ENCODE results near the gene DENND5A. TPM values are rescaled to one million over a fixed set of nuclear protein-coding genes. Genes with fewer than 3 reads are reported as not detected.

The DENND5A gene
- total RNA-seq, 2 donors from 2014 or later = 22.1 to 31.3 TPM

DNA sequence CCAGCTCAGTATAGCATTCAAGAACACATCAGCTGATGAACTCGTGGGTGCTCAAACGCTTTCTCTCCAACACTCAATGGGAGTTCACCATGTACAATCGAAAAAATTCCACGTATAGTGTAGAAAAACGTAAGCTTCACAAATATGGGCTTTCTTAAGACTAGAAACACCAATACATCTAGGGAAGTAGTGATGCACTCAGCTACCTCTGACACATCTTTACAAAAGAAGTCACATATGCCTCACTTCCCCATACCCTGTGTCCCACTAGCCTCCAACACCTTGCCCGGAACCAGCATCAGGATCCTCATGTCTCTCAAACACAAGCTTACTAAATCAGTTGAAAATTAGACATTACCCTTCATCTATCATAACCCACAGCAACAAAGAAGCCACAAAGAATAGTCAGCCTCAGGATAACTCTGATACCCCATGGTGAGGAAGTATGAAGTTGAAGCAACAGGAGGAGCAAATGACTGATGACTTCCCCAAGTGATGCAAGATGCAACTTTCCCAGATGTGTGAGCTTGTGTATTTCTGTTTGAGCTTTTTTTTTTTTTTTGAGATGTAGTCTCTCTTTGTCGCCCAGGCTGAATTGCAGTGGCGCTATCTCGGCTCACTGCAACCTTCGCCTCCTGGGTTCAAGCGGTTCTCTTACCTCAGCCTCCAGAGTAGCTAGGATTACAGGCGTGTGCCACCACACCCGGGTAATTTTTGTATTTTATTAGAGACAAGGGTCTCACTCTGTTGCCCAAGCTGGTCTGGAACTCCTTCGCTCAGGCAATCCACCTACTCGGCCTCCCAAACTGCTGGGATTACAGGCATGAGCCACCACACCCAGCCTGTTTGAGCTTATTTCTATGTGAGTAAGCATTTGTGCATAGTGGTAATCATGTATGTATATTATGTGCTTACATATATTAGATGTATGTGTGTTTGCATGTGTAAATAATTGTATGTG, 8.5 kb upstream of the DENND5A start:
- H3K36me3 ChIP-seq (replicated peaks in 1 of 2; ENCODE audit: insufficient read depth in 1 of 2, low read depth in 2 of 2) = no peaks in the 10 kb centered on the region
- no peaks in the 10 kb centered on the region for H3K9me3 ChIP-seq
- ATAC-seq = no peak
- intact Hi-C loops (cut with DNase I) = no loop called here
- H3K4me1 ChIP-seq = no peaks in the 10 kb centered on the region
- DNase-seq = peak in 1 of 4 donors; percentile 20
- 89 to 94% methylated on average over 15 of the region's 15 CpGs for WGBS, 2 donors
- H3K27me3 ChIP-seq = no peaks in the 10 kb centered on the region
- TF ChIP-seq, protein P1, sequence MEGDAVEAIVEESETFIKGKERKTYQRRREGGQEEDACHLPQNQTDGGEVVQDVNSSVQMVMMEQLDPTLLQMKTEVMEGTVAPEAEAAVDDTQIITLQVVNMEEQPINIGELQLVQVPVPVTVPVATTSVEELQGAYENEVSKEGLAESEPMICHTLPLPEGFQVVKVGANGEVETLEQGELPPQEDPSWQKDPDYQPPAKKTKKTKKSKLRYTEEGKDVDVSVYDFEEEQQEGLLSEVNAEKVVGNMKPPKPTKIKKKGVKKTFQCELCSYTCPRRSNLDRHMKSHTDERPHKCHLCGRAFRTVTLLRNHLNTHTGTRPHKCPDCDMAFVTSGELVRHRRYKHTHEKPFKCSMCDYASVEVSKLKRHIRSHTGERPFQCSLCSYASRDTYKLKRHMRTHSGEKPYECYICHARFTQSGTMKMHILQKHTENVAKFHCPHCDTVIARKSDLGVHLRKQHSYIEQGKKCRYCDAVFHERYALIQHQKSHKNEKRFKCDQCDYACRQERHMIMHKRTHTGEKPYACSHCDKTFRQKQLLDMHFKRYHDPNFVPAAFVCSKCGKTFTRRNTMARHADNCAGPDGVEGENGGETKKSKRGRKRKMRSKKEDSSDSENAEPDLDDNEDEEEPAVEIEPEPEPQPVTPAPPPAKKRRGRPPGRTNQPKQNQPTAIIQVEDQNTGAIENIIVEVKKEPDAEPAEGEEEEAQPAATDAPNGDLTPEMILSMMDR (IDR thresholded peaks at IDR 0.05) = no peak
- no peak for TF ChIP-seq POLR2A (IDR thresholded peaks at IDR 0.05)
- H3K27ac ChIP-seq = no peak overlapping the region
- no peak overlapping the region for H3K4me3 ChIP-seq

DNA sequence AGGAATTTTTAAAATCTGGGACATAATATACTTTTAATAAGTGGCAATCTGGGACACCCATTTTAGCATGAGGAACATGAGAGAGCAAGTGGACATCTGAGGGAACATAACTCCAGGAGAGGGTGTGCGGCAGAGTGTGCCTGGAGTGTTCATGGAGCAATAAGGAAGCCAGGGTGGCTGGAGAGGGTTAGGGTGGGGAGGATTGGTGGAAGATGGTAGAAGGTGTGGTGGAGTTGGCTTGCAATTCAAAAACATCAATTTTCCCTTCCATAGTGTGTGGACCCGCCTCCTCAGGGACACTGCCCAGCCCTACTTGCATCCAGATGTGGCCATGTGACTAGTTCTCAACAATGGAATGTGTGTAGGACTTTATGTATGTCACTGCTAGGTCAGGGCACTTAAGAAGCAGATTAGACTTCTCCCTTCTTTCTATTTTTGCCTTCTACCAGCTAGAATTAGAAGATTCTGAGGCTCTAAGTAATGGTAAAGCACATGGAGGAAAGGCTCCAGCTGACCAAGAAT, 4.4 kb upstream of the DENND5A start:
- peaks cover 14% of the 10 kb centered on the region for H3K4me1 ChIP-seq
- ATAC-seq = no peak
- intact Hi-C loops (cut with DNase I) = no loop called here

DNA sequence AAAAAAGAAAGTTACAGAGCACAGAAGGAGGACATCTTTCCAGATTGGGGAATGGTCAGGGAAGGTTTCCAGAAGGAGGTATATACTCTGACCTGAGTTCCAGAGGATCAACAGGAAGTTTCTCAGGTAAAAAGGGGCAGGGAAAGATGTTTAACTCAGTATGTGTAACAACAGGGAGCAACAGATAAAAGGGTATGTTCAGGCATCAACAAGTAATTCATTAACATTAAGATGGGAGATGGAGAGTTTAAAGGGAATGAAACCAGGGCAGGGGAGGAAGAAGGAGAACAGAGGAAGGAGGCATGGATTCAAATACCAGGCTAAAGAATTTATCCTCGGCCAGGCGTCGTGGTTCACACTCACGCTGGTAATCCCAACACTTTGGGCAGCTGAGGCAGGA, 2.5 kb upstream of the DENND5A start:
- ATAC-seq (no peak), DNase-seq (no peak)
- Histone ChIP-seq H3K36me3 (replicated peaks in 1 of 2; ENCODE audit: insufficient read depth in 1 of 2, low read depth in 2 of 2) (no peaks in the 10 kb centered on the region), H3K27me3 (no peaks in the 10 kb centered on the region), H3K4me1 (peaks cover 19% of the 10 kb centered on the region), H3K9me3 (no peaks in the 10 kb centered on the region), H3K27ac (no peak overlapping the region), H3K4me3 (no peak overlapping the region)
- TF ChIP-seq, protein P1 (IDR thresholded peaks at IDR 0.05) = no peak
- TF ChIP-seq POLR2A (IDR thresholded peaks at IDR 0.05) = no peak
- intact Hi-C loops (cut with DNase I) = no loop called here
- 86 to 92% methylated on average over 4 of the region's 4 CpGs for WGBS, 2 donors

More for the DNA sequence above, 4.4 kb upstream of the DENND5A start:
- TF ChIP-seq, protein P1 (IDR thresholded peaks at IDR 0.05) = no peak
- no peak for TF ChIP-seq POLR2A (IDR thresholded peaks at IDR 0.05)
- H3K4me3 ChIP-seq = no peak overlapping the region
- H3K27me3 ChIP-seq = no peaks in the 10 kb centered on the region
- no peak overlapping the region for H3K27ac ChIP-seq
- H3K9me3 ChIP-seq = no peaks in the 10 kb centered on the region
- WGBS, 2 donors = 86 to 100% methylated on average over 2 of the region's 2 CpGs
- DNase-seq = no peak
- no peaks in the 10 kb centered on the region for H3K36me3 ChIP-seq (replicated peaks in 1 of 2; ENCODE audit: insufficient read depth in 1 of 2, low read depth in 2 of 2)

DNA sequence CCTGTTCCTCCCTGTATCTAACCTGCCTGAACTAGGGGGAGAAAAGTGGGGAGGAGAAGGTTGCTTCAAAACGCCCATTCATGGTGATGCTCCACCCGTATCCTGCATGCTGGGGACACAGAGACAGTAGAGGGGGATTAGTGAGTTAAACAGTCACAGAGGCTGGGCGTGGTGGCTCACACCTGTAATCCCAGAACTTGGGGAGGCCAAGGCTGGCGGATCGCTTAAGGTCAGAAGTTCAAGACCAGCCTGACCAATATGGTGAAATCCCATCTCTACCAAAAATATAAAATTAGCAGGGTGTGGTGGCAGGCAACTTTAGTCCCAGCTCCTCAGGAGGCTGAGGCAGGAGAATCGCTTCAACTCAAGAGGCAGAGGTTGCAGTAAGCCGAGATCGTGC, 1.8 kb upstream of the DENND5A start:
- no peaks in the 10 kb centered on the region for H3K9me3 ChIP-seq
- WGBS, 2 donors = 89 to 93% methylated on average over 8 of the region's 8 CpGs
- peaks cover 23% of the 10 kb centered on the region for H3K4me1 ChIP-seq
- no peaks in the 10 kb centered on the region for H3K36me3 ChIP-seq (replicated peaks in 1 of 2; ENCODE audit: insufficient read depth in 1 of 2, low read depth in 2 of 2)
- intact Hi-C loops (cut with DNase I) = no loop called here
- ATAC-seq = no peak
- peak overlapping the region; percentile 95 to 99 (median 97) for H3K27ac ChIP-seq
- H3K27me3 ChIP-seq = no peaks in the 10 kb centered on the region
- no peak for TF ChIP-seq POLR2A (IDR thresholded peaks at IDR 0.05)
- TF ChIP-seq, protein P1 (IDR thresholded peaks at IDR 0.05) = no peak
- no peak overlapping the region for H3K4me3 ChIP-seq
- no peak for DNase-seq

Data from body of pancreas (tissue), 4 donors.